ENCODE data around the gene FAM163A.

- no peak for TF ChIP-seq CTCF (IDR thresholded peaks at IDR 0.05)
- TF ChIP-seq POLR2AphosphoS5 (IDR thresholded peaks at IDR 0.05): no peak
These were observed 72.5 kb downstream of the FAM163A start for GRCh38 chr1:179815641-179816040.

Measured in prostate gland (tissue), 2 donors.